BE2C (cell line): Measurements from ENCODE around the gene ATP5F1B.

Experiments used
- DNase-seq: peaks from one replicate; pipeline ENCODE4 v3.0.0-alpha.2; 2020
- H3K27me3 ChIP-seq: fragments of 250-450 bp; sonication (Bioruptor Pico); 2 replicates; pipeline ENCODE4 v1.5.1; 2020; ENCODE audit warnings: mild to moderate bottlenecking
- H3K36me3 ChIP-seq: fragments of 250-450 bp; sonication (Bioruptor Pico); 2 replicates; pipeline ENCODE4 v1.5.1; 2020; ENCODE audit warnings: mild to moderate bottlenecking
- H3K4me1 ChIP-seq: fragments of 250-450 bp; sonication (Bioruptor Pico); 2 replicates; pipeline ENCODE4 v1.5.1; 2020
- H3K4me3 ChIP-seq: 2 replicates; pipeline ENCODE4 v1.5.1; 2011; ENCODE audit warnings: low read depth, low read length
- H3K9me3 ChIP-seq: fragments of 250-450 bp; sonication (Bioruptor Pico); 2 replicates; pipeline ENCODE4 v1.5.1; 2020
- CTCF ChIP-seq: IDR thresholded peaks from 2 replicates; pipeline ENCODE4 v1.5.1; 2012; ENCODE audit warnings: mild to moderate bottlenecking, low read depth, low read length

Gene ATP5F1B

GRCh38 chr12:56633468-56634241 is 12.1 kb downstream of the ATP5F1B start:
- no peak for TF ChIP-seq CTCF
- no peak for DNase-seq
- H3K27me3 ChIP-seq, result no peaks in the 10 kb centered on the region
- H3K4me3 ChIP-seq, result peak overlapping the region; percentile 88
- peaks cover 21% of the 10 kb centered on the region for H3K4me1 ChIP-seq
- H3K9me3 ChIP-seq, result no peaks in the 10 kb centered on the region
- H3K36me3 ChIP-seq, result peaks cover 19% of the 10 kb centered on the region

- peaks cover 12% of the 10 kb centered on the region for H3K36me3 ChIP-seq
- DNase-seq, result no peak
- peaks cover 21% of the 10 kb centered on the region for H3K4me1 ChIP-seq
- TF ChIP-seq CTCF, result no peak
- no peaks in the 10 kb centered on the region for H3K9me3 ChIP-seq
- H3K4me3 ChIP-seq, result peak overlapping the region; percentile 43
- no peaks in the 10 kb centered on the region for H3K27me3 ChIP-seq
Observed at GRCh38 chr12:56632701-56633467, 12.9 kb downstream of the ATP5F1B start.

DNA sequence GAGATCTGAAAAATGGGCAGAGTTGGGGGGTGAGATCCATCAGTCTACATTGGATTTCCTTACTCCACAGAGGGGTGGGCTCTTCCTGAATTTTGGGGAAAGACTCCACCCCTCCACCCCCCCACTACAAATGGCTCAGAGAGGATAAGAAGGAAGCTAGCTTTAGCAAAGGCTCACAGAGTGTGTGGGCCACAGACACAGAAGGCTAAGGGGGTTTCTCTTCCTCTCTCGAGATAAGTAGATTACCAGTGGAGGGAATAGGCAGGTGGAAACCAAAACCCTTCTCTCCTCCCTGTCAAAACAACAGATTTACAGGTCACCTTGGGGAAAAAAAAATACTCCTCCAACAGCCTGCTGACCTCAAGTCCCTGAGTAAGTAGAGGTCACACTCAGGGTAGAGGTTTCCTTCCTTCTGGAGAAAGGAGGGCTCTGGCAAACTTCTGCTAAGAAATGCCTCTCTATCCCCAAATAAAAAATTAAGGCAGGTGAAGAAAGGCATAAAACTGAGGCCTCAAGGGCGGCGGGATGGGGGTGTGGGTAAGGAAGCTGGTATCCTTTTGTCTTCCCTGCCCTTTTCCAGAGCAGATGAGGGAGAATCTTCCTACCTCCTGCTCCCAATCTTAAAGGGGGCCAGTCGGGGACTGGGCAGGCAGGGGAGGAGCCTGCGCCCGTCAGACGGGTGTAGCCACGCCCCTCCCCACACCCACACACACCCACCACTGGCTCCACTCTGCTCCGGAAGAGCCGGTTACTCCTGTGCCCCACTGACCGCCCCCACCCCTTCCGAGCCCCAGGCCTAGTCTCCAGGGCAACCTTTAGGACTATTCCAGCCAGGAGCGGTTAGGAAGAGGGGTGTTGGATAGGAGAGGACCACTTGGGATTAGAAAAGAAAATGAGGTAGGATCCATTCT is 13.7 kb downstream of the ATP5F1B start:
- peak overlapping the region; percentile 43 for H3K4me3 ChIP-seq
- peak; percentile 75 for DNase-seq
- H3K9me3 ChIP-seq, result no peaks in the 10 kb centered on the region
- no peaks in the 10 kb centered on the region for H3K27me3 ChIP-seq
- H3K4me1 ChIP-seq, result peaks cover 18% of the 10 kb centered on the region
- H3K36me3 ChIP-seq, result peaks cover 5% of the 10 kb centered on the region
- TF ChIP-seq CTCF, result no peak

DNA sequence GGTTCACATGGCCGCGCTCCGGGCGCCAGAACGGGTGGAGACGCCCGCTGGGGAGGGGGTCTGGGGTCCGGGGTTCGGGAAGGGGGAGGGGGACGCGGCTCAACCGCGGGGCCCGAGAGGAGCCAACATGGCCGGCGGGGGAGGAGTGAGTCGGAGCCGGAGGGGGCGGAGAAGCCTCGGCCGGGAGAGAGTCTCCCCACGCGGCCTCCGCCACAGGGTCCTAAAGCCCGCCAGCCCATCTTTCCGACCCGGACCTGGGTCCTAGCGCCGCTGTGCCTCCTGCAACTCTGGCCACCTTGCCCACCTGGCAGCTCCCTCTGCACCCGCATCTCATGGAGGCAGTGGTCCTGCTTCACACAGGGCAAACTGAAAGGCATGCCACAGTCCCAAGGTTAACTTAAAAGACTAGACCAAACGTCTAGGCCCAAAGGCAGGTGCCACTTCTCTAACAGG is 15.6 kb downstream of the ATP5F1B start, which contains the start of gene BAZ2A:
BAZ2A (minus strand) TSS at position 147 of the 453 bp plus-strand sequence. CDS start 12,796 bp downstream, outside the sequence.
- Histone ChIP-seq H3K4me3 (peak within 1 kb of the TSS; percentile 95), H3K4me1 (peaks cover 18% of the 10 kb centered on the region), H3K9me3 (no peaks in the 10 kb centered on the region), H3K36me3 (peaks cover 18% of the 10 kb centered on the region), H3K27me3 (no peaks in the 10 kb centered on the region)
- no peak for TF ChIP-seq CTCF
- DNase-seq, result peak; percentile 90

DNA sequence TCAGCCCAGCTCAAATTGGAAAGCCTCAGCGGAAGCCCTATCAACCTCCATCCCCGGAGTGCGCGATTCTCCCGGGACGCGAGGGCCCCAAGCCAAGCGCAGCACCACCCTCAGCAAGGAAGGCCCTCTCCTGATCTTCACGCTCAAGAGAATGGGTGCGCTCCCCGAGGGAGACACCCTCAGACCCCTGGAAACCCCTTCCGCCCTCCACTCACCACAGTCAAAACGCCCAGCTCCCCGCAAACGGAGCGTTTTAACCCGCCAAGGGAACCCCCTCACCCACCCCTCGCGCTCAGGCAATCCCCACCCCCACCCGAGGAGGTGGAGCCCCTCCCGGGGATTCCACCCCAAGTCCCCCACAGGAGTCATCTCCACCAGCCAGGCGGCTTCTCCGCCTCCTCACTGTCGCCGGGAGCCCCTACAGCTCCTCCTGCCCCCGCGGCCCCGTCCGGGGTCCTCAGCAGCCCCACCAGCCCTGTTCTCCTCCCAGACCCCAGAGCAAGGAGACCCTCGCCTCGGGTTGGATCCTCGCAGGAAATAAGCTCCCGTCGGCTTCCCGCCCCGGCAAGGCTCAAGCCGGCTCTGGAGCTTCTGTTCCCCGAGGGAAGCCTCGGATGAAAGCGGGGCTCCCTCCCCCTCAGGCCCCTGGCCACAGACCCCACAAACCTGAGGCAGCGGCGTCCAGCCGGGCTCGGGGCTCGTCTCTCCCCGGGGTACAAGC is 16.2 kb downstream of the ATP5F1B start:
- peaks cover 18% of the 10 kb centered on the region for H3K4me1 ChIP-seq

More for the DNA sequence above, 16.2 kb downstream of the ATP5F1B start:
- no peaks in the 10 kb centered on the region for H3K27me3 ChIP-seq
- no peak for DNase-seq
- no peak for TF ChIP-seq CTCF
- H3K4me3 ChIP-seq, result peak overlapping the region; percentile 95
- H3K36me3 ChIP-seq, result peaks cover 18% of the 10 kb centered on the region
- no peaks in the 10 kb centered on the region for H3K9me3 ChIP-seq
